Endometrial microvascular endothelial cells (primary cell): ENCODE results near the gene KLF1. TPM values are rescaled to one million over a fixed set of nuclear protein-coding genes. Genes with fewer than 3 reads are reported as not detected.
"Not testable (repeated sequence)": the region's sequence is repeated elsewhere in the genome, so short reads cannot be mapped to it uniquely, and the experiment has no call there.

Experiments
- in situ Hi-C: cut with HindIII; loops from 2 replicates; pipeline ENCODE4 v1.10.0; 2017; ENCODE audit warnings: low sequenced_read_pairs, low pct_unique_long_range_greater_than_20kb; ENCODE audit errors: inconsistent ontology term
- total RNA-seq: library from RNA; depleted of rRNA; stranded (reverse); fragments of >200 nt; gene quantifications from one replicate; pipeline ENCODE4 v1.2.3, GENCODE V29; 2015; ENCODE audit errors: inconsistent ontology term

KLF1 gene
- total RNA-seq, 1 donor from 2014 or later = not detected

DNA sequence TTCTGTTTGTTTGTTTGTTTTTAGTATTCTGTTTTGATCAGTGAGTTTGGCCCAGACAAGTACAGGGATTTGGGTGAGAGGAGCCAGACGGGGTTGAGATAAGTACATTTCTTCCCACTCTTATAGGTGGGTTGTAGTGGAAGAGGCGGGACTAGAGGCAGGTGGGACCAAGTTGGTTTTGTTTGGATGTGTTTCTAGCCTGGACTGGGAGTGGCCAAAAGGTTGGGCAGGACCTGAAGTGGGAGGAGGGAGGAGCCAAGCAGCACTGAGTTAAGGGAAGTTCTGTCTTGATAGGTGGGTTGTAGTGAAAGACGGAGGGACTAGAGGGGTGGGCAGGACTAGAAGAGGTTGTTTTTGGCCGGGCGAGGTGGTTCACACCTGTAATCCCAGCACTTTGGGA lies 14.7 kb downstream of the KLF1 start:
- in situ Hi-C loops = no loop called here

DNA sequence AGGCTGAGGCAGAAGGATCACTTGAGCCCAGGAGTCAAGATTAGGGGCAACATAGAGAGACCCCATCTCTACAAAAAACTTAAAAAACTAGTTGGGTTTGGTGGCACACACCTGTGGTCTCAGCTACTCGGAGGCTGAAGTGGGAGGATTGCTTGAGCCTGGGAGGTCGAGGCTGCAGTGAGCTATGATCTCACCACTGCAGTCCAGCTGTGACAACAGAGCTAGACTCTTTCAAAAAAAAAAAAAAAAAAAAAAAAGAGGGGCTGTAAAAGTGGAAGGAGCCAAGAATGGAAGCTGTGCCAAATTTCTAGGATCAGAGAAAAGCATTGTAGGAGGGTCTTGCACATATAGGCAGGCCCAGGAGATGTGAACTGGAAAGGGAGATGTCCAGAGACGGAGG lies 15.3 kb downstream of the KLF1 start:
- in situ Hi-C loops = no loop called here

DNA sequence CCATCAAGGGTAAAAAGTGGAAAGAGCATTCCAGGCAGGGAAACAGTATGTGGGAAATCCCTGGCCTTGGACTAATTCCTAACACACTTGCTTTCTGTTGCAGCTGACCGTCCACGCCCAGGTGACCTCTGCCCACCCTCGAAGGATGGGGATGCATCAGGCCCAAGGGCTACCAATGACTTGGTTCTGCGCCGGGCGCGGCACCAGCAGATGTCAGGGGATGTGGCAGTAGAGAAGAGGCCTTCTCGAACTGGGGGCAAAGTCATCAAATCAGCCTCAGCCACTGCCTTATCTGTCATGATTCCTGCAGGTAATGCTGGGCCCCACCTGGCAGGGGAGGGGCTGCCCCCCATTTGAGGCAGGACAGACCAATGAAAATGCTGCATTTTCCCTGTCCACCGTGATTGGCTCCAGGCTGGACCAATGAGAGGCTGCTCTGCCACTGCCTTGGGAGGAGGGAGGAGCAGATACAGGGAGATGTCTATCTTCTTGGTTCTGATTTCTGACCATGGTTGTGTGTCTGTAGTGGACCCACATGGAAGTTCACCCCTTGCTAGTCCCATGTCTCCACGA lies 18.4 kb downstream of the KLF1 start:
- in situ Hi-C loops = no loop called here

DNA sequence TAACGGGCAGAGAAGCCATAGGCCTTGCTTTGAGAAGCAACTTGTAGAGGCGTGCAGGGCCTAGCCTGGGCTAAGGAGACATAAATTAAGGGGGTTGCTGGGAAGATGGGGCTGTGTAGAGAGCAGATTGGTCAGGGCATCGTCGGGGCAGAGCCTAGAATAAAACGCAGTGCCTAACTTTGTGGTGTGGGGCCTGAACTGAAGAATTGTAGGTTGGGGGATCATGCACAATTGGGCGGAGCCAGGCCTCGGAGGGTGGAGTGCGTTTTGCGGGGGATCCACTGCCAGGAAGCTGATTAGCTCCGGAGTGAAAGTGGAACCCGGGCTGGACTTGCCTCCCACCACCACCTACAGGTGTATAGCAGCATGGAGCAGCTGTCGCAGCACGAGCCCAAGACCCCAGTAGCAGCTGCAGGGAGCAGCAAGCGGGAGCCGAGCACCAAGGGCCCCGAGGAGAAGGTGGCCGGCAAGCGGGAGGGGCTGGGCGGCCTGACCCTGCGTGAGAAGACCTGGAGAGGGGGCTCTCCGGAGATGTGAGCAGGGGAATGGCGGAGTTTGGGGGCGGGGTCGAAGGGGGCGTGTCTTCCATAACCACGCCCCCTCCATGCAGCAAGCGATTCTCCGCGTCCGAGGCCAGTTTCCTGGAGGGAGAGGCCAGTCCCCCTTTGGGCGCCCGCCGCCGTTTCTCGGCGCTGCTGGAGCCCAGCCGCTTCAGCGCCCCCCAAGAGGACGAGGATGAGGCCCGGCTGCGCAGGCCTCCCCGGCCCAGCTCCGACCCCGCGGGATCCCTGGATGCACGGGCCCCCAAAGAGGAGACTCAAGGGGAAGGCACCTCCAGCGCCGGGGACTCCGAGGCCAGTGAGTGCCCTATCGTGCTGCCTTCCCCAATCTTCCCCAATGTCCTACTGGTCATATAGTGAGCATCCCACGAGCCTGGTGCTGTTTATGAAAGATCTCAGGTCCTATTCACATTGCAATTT lies 19.6 kb downstream of the KLF1 start:
- in situ Hi-C loops = no loop called here

DNA sequence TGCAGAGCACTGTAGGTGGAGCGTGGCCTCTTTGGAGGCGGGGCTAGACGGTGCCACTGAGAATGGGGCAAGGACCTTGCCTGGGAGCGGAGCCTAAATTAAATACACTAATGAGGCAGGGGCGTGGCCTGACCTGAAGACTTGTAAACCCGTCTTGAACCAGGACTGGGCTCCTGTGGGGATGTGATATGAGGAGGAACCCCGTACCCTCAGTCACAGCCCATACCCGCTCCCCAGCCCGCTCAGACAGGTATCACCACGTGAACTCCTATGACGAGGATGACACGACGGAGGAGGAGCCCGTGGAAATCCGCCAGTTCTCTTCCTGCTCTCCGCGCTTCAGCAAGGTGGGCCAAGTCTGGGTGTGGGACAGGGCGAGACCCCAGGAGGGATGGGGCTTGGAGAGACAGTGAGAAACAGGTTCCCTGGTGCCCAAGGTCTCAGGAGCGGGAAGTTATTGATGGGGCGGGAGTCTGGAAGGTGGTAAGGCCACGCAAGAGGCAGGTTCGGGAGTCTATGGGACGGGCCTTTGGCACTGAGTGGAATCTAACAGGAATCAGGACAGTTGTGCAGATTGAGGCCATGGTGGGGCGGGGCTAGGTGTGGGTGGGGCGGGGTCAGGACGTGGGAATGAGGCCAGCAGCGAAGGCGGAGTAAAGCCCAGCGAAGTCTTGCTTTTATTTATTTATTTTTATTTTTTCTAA lies 20.4 kb downstream of the KLF1 start:
- in situ Hi-C loops = no loop called here

DNA sequence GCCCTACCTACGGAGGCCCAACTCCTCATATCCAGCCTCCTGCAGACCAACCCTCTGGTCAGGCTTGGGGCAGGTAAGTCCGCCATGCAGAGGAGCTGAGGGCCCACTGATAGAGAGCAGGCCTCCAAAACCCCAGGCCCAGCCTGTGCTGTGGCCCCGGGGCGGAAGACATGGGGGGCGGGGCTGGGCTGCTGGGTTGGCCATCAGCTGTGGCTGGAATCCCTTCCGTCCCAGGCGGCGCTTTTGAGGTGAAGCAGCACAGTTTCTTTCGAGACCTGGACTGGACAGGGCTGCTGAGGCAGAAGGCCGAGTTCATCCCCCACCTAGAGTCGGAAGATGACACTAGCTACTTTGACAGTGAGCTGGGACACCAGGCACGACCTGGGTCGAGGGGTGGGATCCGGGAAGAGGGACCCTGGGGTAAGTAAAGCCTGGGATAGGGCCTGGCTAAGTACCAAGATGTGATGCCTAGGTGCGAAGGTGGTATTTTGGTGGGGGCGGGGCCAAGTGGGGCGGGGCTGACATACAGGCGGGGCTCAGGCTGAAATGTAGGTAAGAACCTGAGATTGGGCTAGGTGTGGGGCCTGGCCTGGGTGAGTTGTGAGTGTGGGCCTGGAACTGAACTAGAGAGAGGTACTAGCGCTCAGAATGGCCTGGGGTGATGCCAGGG lies 21.1 kb downstream of the KLF1 start:
- in situ Hi-C loops = no loop called here

DNA sequence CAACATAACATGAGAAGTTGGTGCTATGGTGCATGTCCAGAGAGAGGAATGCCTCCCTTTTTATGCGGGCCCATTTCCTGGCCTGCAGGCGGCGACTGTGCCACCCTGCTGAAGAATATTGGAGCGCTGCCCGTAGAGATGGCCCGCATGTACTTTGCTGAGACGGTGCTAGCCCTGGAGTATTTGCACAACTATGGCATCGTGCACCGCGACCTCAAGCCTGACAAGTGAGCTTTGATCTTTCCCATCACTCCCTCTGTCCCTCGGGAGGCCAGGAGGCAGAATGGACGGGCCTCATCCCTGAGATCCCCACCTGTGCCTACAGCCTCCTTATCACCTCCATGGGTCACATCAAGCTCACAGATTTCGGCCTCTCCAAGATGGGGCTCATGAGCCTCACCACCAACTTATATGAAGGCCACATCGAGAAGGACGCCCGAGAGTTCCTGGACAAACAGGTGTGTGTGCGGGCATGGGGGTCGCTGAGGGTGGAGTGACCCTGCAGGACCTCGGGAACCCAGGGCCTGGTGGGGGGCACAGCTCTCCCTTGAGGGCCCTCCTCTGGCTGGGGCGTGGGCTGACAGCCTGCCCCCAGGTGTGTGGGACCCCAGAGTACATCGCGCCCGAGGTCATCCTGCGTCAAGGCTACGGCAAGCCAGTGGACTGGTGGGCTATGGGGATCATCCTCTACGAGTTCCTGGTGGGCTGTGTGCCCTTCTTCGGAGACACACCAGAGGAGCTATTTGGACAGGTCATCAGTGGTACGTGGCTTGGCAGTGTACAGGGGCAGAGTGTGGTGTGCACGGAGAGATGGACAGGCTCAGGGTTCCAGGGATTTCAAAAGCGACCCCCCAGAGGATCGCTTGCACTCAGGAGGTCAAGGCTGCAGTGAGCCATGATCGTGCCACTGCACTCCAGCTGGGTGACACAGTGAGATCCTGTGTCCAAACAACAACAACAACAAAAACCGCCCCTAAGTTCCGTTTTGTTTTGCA lies 22.0 kb downstream of the KLF1 start:
- in situ Hi-C loops = no loop called here

DNA sequence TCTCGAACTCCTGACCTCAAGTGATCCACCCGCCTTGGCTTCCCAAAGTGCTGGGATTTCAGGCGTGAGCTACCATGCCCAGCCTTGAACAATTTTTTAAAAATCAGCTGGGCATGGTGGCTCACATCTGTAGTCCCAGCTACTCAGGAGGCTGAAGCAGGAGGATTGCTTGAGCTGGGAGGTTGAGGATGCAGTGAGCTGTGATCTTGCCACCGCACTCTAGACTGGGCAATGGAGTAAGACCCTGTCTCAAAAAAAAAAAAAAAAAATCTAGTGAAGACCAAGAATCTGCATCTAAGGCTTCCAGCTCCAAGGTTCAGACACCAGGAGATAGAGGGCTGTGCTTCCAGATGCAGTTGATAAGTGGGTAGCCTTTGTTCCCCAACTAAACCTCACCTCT lies 22.9 kb downstream of the KLF1 start:
- in situ Hi-C loops = no loop called here

DNA sequence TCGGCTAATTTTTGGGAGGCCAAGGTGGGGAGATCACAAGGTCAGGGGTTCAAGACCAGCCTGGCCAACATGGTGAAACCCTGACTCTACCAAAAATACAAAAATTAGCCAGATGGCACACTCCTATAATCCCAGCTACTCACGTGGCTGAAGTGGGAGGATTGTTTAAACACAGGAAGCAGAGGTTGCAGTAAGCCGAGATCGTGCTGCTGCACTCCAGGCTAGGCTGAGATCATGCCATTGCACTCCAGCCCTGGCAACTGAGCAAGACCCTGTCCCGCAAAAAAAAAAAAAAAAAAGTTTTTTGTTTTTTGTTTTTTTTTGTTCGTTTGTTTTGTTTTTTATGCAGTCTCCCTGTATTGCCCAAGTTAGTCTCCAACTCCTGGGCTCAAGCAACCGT lies 27.5 kb downstream of the KLF1 start:
- in situ Hi-C loops = no loop called here

DNA sequence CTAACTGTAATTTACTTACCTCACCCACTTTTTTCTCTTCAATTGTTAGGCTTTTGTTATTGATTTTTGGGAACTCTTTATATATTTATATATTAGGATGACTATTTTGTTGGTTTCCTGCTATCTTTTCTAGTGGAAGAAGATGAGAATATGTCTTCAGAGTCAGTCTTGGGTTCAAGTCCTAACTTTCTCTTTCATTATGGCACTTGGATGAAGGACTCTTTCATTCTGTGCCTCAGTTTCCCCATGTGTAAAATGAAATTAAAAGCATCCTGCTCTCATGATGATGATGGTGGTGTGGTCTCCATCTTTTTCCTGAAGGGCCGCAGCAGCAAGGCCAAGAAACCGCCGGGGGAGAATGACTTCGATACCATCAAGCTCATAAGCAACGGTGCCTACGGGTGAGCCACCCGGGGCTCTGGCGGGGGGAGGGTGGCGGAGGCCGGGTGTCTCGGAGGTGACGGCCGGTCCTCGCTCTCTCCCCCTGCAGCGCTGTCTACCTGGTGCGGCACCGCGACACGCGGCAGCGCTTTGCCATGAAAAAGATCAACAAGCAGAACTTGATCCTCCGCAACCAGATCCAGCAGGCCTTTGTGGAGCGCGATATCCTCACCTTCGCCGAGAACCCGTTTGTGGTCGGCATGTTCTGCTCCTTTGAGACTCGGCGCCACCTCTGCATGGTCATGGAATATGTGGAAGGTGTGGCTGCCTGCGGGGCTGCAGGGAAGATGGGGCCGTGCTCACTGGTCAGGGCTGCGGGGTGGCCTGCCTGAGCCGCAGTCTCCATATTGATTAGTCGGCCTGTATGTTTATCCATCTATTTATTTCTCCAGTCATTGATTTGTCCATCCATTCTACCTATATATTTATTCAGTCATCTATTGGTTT lies 28.7 kb downstream of the KLF1 start:
- in situ Hi-C loops = no loop called here

DNA sequence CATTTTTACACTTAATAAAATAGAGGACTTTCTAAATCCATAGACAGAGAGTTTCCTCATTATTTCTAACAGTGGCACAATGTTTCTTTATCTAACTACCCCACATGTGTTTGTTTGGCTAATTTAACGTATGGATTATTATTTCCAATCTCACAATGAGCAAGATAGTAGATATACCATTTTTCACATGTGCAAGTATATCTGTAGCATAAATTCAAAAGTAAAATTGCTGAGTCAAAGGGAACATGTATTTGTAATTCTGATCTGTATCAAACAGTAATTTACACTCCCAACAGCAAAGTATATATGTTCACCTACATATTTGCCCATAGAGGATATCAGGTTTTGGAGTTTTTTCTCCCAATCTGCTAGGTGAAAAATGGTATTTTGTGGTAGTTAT lies 30.3 kb downstream of the KLF1 start:
- in situ Hi-C loops = no loop called here

DNA sequence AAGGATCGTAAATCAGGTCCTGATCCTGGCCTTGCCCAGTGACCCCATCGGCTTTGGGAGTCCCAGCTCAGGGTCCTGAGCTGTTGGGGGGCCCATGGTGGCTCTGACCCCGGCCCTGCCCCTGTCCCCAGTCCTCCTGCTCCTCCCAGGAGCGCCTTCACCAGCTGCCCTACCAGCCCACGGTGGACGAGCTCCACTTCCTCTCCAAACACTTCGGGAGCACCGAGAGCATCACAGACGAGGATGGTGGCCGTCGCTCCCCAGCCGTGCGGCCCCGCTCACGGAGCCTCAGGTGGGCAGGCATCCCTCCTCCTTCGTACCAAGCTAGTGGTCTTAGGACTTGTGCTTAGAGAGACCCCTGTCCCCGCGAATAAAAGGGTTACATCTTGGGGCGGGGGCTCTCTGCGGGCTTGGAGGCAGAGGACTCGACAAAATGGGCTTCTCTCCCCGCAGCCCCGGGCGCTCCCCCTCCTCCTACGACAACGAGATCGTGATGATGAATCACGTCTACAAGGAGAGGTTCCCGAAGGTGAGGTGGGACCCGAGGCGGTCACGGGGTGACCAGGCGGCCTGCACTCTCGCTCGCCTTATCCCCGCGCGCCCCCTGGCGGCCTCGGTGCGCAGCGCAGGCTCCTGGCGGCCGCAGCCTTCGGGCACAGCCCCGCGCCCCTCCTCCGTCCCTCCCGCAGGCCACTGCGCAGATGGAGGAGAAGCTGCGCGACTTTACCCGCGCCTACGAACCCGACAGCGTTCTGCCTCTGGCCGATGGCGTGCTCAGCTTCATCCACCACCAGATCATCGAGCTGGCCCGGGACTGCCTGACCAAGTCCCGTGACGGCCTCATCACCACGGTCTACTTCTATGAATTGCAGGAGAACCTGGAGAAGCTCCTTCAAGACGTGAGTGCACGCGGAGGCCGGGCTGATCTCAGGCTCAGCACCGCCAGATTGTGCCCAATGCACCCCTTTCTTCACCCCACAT lies 39.6 kb downstream of the KLF1 start:
- in situ Hi-C loops = no loop called here

DNA sequence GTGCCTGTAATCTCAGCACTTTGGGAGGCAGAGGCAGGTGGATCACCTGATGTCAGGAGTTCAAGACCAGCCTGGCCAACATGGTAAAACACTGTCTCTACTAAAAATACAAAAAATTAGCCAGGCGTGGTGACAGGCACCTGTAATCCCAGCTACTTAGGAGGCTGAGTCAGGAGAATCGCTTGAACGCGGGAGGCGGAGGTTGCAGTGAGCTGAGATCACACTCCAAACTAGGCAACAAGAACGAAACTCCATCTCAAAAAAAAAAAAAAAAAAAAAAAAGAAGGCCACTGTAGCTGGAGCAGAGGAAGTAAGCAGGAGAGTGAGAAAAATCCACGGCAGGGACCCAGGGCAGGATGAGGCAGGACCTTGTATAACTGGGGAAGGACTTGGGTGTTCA lies 40.4 kb downstream of the KLF1 start:
- in situ Hi-C loops = not testable (repeated sequence)

DNA sequence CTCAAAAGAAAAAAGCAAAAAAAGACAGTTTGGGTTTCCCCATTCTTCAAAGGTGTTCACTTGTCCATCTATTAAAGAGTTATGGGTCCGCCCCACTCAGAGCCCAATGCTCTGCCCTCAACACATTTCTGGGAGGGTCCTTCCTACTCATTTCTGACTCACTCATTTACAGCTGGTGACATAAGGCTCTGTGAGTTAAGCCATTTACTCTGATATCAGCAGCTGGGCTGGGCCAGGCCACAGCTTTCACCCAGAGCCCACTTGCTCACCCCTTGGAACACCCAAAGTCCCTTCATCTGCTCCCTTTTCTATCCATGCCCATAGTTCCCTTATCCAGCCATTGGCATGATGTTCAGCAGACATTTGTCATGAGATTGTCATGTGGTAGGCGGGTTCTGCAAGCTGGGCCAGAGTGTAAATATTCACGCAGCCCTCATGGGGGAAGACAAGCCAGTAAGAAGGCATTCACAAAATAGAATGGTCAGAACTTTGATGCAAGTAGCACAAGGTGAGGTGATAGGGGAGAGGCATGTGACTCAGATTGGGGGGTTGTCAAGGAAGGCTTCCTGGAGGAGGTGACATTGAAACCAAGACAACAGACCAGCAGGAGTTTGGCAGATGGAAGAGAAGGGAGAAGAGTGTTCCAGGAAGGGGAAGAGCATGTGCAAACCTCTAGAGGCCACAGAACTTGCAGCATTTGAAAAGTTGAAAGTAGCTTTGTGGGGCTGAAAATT lies 42.8 kb downstream of the KLF1 start:
- in situ Hi-C loops = no loop called here

DNA sequence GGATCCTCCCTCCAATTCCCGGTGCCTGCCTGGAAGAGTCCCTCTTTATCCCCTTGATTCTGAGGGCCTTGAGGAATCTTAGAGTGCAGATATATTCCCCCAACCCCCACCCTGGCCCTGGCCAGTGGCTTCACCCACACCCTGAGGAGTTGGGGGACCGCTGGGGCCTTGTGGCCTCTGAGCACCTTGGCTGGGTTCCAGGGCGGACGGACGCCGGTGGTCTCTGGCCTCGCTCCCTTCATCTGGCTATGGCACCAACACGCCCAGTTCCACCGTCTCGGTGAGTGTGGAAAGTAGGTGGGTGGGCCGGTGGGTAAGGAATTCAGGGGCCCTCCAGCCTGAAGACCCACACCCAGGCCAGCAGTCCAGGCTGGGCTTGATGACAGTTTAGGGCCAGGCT lies 43.7 kb downstream of the KLF1 start:
- in situ Hi-C loops = no loop called here

DNA sequence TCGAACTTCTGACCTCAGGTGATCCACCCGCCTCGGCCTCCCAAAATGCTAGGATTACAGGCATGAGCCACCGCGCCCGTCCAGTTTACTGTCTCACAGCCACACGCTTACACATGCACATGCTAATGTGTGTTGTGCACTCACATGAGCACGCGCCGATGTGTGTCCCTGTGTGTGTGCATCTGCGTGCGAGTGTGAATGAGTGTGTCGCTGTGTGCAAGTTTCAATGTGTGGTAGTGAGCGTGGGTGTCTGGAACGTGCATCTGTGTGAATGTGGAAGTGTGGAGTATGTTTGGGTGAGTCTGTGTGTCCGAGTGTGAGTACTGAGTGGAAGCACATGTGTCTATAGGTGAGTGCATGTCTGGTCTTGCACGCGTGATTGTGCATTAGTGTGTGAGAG lies 44.5 kb downstream of the KLF1 start:
- in situ Hi-C loops = no loop called here
